H9 (cell line): ENCODE data around the gene MRPL14. TPM values are rescaled to one million over a fixed set of nuclear protein-coding genes. Genes with fewer than 3 reads are reported as not detected.

Source experiments
- DNase-seq: peaks from one replicate; pipeline ENCODE4 v3.0.0-alpha.2; 2017
- H2AFZ ChIP-seq: one replicate; pipeline ENCODE4 v1.6.1; 2013; ENCODE audit warnings: mild to moderate bottlenecking, low read length, control low read depth, moderate library complexity
- H2AK5ac ChIP-seq: 2 replicates; pipeline ENCODE4 v1.6.1; 2013; ENCODE audit warnings: low read length, control low read depth, mixed read lengths; ENCODE audit not compliant: insufficient read length
- H2BK120ac ChIP-seq: one replicate; pipeline ENCODE4 v1.6.1; 2013; ENCODE audit warnings: low read depth, mild to moderate bottlenecking, low read length, control low read depth, inconsistent platforms; ENCODE audit not compliant: poor library complexity, severe bottlenecking
- H2BK12ac ChIP-seq: 2 replicates; pipeline ENCODE4 v1.6.1; 2013; ENCODE audit warnings: low read length, control low read depth, mixed read lengths, low read depth; ENCODE audit not compliant: insufficient read length
- H2BK15ac ChIP-seq: 2 replicates; pipeline ENCODE4 v1.6.1; 2013; ENCODE audit warnings: low read depth, low read length, control low read depth
- H2BK20ac ChIP-seq: one replicate; pipeline ENCODE4 v1.6.1; 2013; ENCODE audit warnings: low read depth, mild to moderate bottlenecking, low read length, control low read depth, inconsistent platforms; ENCODE audit not compliant: poor library complexity, severe bottlenecking
- H2BK5ac ChIP-seq: 2 replicates; pipeline ENCODE4 v1.6.1; 2013; ENCODE audit warnings: low read length, control low read depth, mixed read lengths; ENCODE audit not compliant: insufficient read length
- H3K14ac ChIP-seq: 2 replicates; pipeline ENCODE4 v1.6.1; 2013; ENCODE audit warnings: low read length, control low read depth; ENCODE audit not compliant: insufficient read depth
- H3K18ac ChIP-seq: 2 replicates; pipeline ENCODE4 v1.6.1; 2013; ENCODE audit warnings: low read depth, mild to moderate bottlenecking, mixed read lengths, low read length, control low read depth; ENCODE audit not compliant: insufficient read length
- H3K23ac ChIP-seq: 2 replicates; pipeline ENCODE4 v1.6.1; 2013; ENCODE audit warnings: low read length, control low read depth, mixed read lengths, low read depth; ENCODE audit not compliant: insufficient read length
- H3K23me2 ChIP-seq: 2 replicates; pipeline ENCODE4 v1.6.1; 2013; ENCODE audit warnings: low read depth, mild to moderate bottlenecking, mixed read lengths, low read length, control low read depth; ENCODE audit not compliant: insufficient read length, poor library complexity, severe bottlenecking
- H3K27ac ChIP-seq: 2 replicates; pipeline ENCODE4 v1.5.1; 2013; ENCODE audit warnings: low read length, control low read depth, mixed read lengths, low read depth; ENCODE audit not compliant: insufficient read length
- H3K27me3 ChIP-seq: 2 replicates; pipeline ENCODE4 v1.6.1; 2013; ENCODE audit warnings: low read length, control low read depth, inconsistent platforms; ENCODE audit not compliant: insufficient read depth
- H3K4ac ChIP-seq: 2 replicates; pipeline ENCODE4 v1.6.1; 2013; ENCODE audit warnings: low read depth, mild to moderate bottlenecking, control low read depth, inconsistent platforms, low read length, moderate library complexity
- H3K4me1 ChIP-seq: 2 replicates; pipeline ENCODE4 v1.6.1; 2013; ENCODE audit warnings: low read length, control low read depth, inconsistent platforms; ENCODE audit not compliant: insufficient read depth
- H3K4me2 ChIP-seq: 2 replicates; pipeline ENCODE4 v1.6.1; 2013; ENCODE audit warnings: low read length, control low read depth, mixed read lengths; ENCODE audit not compliant: insufficient read length, insufficient read depth
- H3K56ac ChIP-seq: 2 replicates; pipeline ENCODE4 v1.6.1; 2013; ENCODE audit warnings: low read depth, mild to moderate bottlenecking, mixed read lengths, low read length, control low read depth; ENCODE audit not compliant: insufficient read length
- H3K79me1 ChIP-seq: 2 replicates; pipeline ENCODE4 v1.6.1; 2013; ENCODE audit warnings: low read depth, mild to moderate bottlenecking, moderate library complexity, low read length, control low read depth, inconsistent platforms; ENCODE audit not compliant: insufficient read depth, poor library complexity, severe bottlenecking
- H3K79me2 ChIP-seq: 2 replicates; pipeline ENCODE4 v1.6.1; 2013; ENCODE audit warnings: low read length, control low read depth, inconsistent platforms; ENCODE audit not compliant: insufficient read depth
- H3K9ac ChIP-seq: 2 replicates; pipeline ENCODE4 v1.6.1; 2013; ENCODE audit warnings: low read length, control low read depth, mixed read lengths; ENCODE audit not compliant: insufficient read length; ENCODE audit errors: extremely low read depth
- H3K9me3 ChIP-seq: one replicate; pipeline ENCODE4 v1.6.1; 2013; ENCODE audit warnings: low read depth, low read length, inconsistent platforms; ENCODE audit not compliant: control insufficient read depth
- H3T11ph ChIP-seq: one replicate; pipeline ENCODE4 v1.6.1; 2013; ENCODE audit warnings: mild to moderate bottlenecking, low read length, control low read depth, inconsistent platforms
- H4K20me1 ChIP-seq: one replicate; pipeline ENCODE4 v1.6.1; 2013; ENCODE audit not compliant: control insufficient read depth, insufficient read length, insufficient read depth
- H4K5ac ChIP-seq: 2 replicates; pipeline ENCODE4 v1.6.1; 2013; ENCODE audit warnings: low read depth, mild to moderate bottlenecking, mixed read lengths, low read length, control low read depth; ENCODE audit not compliant: insufficient read length
- H4K8ac ChIP-seq: replicated peaks from 2 replicates; pipeline ENCODE4 v1.6.1; 2013; ENCODE audit warnings: low read length, control low read depth, mixed read lengths, low read depth; ENCODE audit not compliant: insufficient read length
- H4K91ac ChIP-seq: 2 replicates; pipeline ENCODE4 v1.6.1; 2013; ENCODE audit warnings: low read depth, mild to moderate bottlenecking, moderate library complexity, mixed read lengths, low read length, control low read depth; ENCODE audit not compliant: insufficient read length
- H3K27ac Mint-ChIP-seq, 3 experiments: 2 replicates in 2 of 3; 3 replicates in 1 of 3; pipeline ENCODE4 v1.8.0; 2020 to 2021; ENCODE audit warnings: mixed read lengths in 3 of 3, mild to moderate bottlenecking in 1 of 3, moderate library complexity in 1 of 3
- H3K27me3 Mint-ChIP-seq: 2 replicates; pipeline ENCODE4 v1.8.0; 2021; ENCODE audit warnings: low read depth, mild to moderate bottlenecking, moderate library complexity, mixed read lengths
- H3K36me3 Mint-ChIP-seq, 3 experiments: 2 replicates in 2 of 3; 3 replicates in 1 of 3; pipeline ENCODE4 v1.8.0; 2020 to 2021; ENCODE audit warnings: low read depth in 3 of 3, mixed read lengths in 3 of 3; ENCODE audit not compliant: insufficient read depth in 1 of 3
- H3K4me1 Mint-ChIP-seq, 2 experiments: 2 replicates each; pipeline ENCODE4 v1.8.0; 2020; ENCODE audit warnings: mixed read lengths in 2 of 2
- H3K4me3 Mint-ChIP-seq, 2 experiments: 2 replicates in 1 of 2; 3 replicates in 1 of 2; pipeline ENCODE4 v1.8.0; 2020 to 2021; ENCODE audit warnings: mild to moderate bottlenecking in 2 of 2, mixed read lengths in 2 of 2, moderate library complexity in 1 of 2
- H3K9me3 Mint-ChIP-seq, 2 experiments: 2 replicates in 1 of 2; 3 replicates in 1 of 2; pipeline ENCODE4 v1.8.0; 2020; ENCODE audit warnings: mild to moderate bottlenecking in 2 of 2, mixed read lengths in 2 of 2, moderate library complexity in 1 of 2
- CTCF ChIP-seq: fragments of 200-600 bp; sonication (generic); conservative IDR thresholded peaks from 3 replicates; pipeline ENCODE4 v1.8.0; 2021; ENCODE audit warnings: antibody characterized with exemption, mild to moderate bottlenecking
- WGBS: extraction: QIAGEN DNeasy Blood & Tissue Kit; methylation state at CpG from one replicate; pipeline ENCODE4 v1.1.7; 2013; ENCODE audit warnings: missing lambda C conversion rate, low lambda C conversion rate, mixed read lengths; ENCODE audit not compliant: insufficient read length; ENCODE audit errors: extremely low coverage; 5-methylcytosine and 5-hydroxymethylcytosine counted together
- total RNA-seq: library from RNA; stranded (reverse); gene quantifications from 2 replicates; pipeline ENCODE4 v1.2.1, GENCODE V29; 2021

The MRPL14 gene
- total RNA-seq, 1 experiment from 2014 or later = 80.1 TPM

GRCh38 chr6:44100088-44100550 lies 27.1 kb downstream of the MRPL14 start:
- Histone ChIP-seq H3K27ac (no peak overlapping the region), H3K9me3 (no peaks in the 10 kb centered on the region), H3K79me2 (no peaks in the 10 kb centered on the region), H3K79me1 (peaks cover 2% of the 10 kb centered on the region), H3K56ac (no peak overlapping the region), H2BK120ac (no peak overlapping the region), H2BK20ac (no peak overlapping the region), H3K23me2 (no peaks in the 10 kb centered on the region), H4K8ac (no peak overlapping the region), H3T11ph (no peak overlapping the region), H4K5ac (no peak overlapping the region), H3K14ac (no peak overlapping the region), H3K18ac (no peak overlapping the region), H2AFZ (no peak overlapping the region), H4K20me1 (no peaks in the 10 kb centered on the region), H3K4me1 (no peaks in the 10 kb centered on the region), H2BK15ac (no peak overlapping the region), H3K23ac (no peak overlapping the region), H2BK12ac (no peak overlapping the region), H2BK5ac (no peak overlapping the region), H4K91ac (no peak overlapping the region), H3K27me3 (no peaks in the 10 kb centered on the region), H3K4me2 (no peak overlapping the region), H3K9ac (no peak overlapping the region), H3K4ac (no peak overlapping the region), H2AK5ac (no peak overlapping the region)
- Mint-ChIP-seq H3K27ac (peak overlapping the region in 1 of 3 experiments; percentile 54; a peak in 1 of 7 replicates), H3K9me3 (no peaks in the 10 kb centered on the region; a peak in 1 of 5 replicates), H3K4me1 (peaks cover 21 to 22% of the 10 kb centered on the region in 2 experiments), H3K36me3 (peaks cover 17 to 36% (median 30%) of the 10 kb centered on the region in 3 experiments; a peak in 6 of 7 replicates), H3K4me3 (no peak overlapping the region), H3K27me3 (no peaks in the 10 kb centered on the region)
- no peak for DNase-seq
- TF ChIP-seq CTCF = peak; percentile 73
- no CpG with 5 or more reads among the region's 1 CpG for WGBS
